Measurements from ENCODE around the gene MZT2B.
A peak's percentile ranks its signal among the peaks of the same experiment; 100 is the strongest.
"Not testable (repeated sequence)": the region's sequence is repeated elsewhere in the genome, so short reads cannot be mapped to it uniquely, and the experiment has no call there.

The MZT2B gene

GRCh38 chr2:130180404-130181324 lies 1.4 kb upstream of the MZT2B start:
- DNase-seq: not testable (repeated sequence)

GRCh38 chr2:130181325-130181879 lies 660 bp upstream of the MZT2B start, which contains the start of gene SMPD4:
SMPD4 (minus strand) TSS chr2:130181602; CDS start chr2:130176592, 5,010 bp downstream.
- peak; percentile 7 for DNase-seq

- DNase-seq: not testable (repeated sequence)
These were observed 907 bp downstream of the MZT2B start for GRCh38 chr2:130182826-130183511.

GRCh38 chr2:130183512-130184373 lies 1.7 kb downstream of the MZT2B start:
- DNase-seq: no peak

GRCh38 chr2:130185436-130185835 lies 3.4 kb downstream of the MZT2B start:
- no peak for DNase-seq

- DNase-seq: no peak
These were observed 3.8 kb downstream of the MZT2B start for GRCh38 chr2:130185896-130186295.

- DNase-seq: no peak
These were observed 4.3 kb downstream of the MZT2B start for GRCh38 chr2:130186391-130186790.

GRCh38 chr2:130187268-130187667 lies 5.2 kb downstream of the MZT2B start:
- no peak for DNase-seq

GRCh38 chr2:130187859-130188792 lies 6.1 kb downstream of the MZT2B start:
- DNase-seq: not testable (repeated sequence)

GRCh38 chr2:130188958-130189357 lies 6.9 kb downstream of the MZT2B start:
- not testable (repeated sequence) for DNase-seq

GRCh38 chr2:130190237-130190636 lies 8.2 kb downstream of the MZT2B start:
- DNase-seq: no peak

GRCh38 chr2:130191319-130191718 lies 9.3 kb downstream of the MZT2B start:
- DNase-seq: not testable (repeated sequence)

GRCh38 chr2:130192451-130192850 lies 10.4 kb downstream of the MZT2B start:
- not testable (repeated sequence) for DNase-seq

GRCh38 chr2:130193824-130194223 lies 11.8 kb downstream of the MZT2B start:
- DNase-seq: not testable (repeated sequence)

- not testable (repeated sequence) for DNase-seq
These were observed 13.1 kb downstream of the MZT2B start for GRCh38 chr2:130195089-130195635.

- not testable (repeated sequence) for DNase-seq
These were observed 14.0 kb downstream of the MZT2B start for GRCh38 chr2:130196052-130196451.

GRCh38 chr2:130198343-130198742 lies 16.3 kb downstream of the MZT2B start, which contains the start of gene TUBA3E:
TUBA3E (minus strand) TSS chr2:130198439; CDS start chr2:130198360, 79 bp downstream.
- no peak for DNase-seq

GRCh38 chr2:130202518-130202917 lies 20.5 kb downstream of the MZT2B start:
- DNase-seq: not testable (repeated sequence)

- not testable (repeated sequence) for DNase-seq
These were observed 21.1 kb downstream of the MZT2B start for GRCh38 chr2:130203150-130203549.

- DNase-seq: not testable (repeated sequence)
These were observed 25.0 kb downstream of the MZT2B start for GRCh38 chr2:130207051-130207450.

GRCh38 chr2:130219147-130219546 lies 37.1 kb downstream of the MZT2B start:
- DNase-seq: not testable (repeated sequence)
